ENCODE data around the gene MRPS31.

- TF ChIP-seq CTCF (IDR thresholded peaks at IDR 0.05) = no peak
- TF ChIP-seq POLR2A (IDR thresholded peaks at IDR 0.05) = no peak
- TF ChIP-seq EP300 (IDR thresholded peaks at IDR 0.05) = no peak
These were observed 12.2 kb downstream of the MRPS31 start for GRCh38 chr13:40758811-40759210.

Data from tibial nerve (tissue), 4 donors.